ENCODE data around the gene ZDHHC24.

Gene ZDHHC24

GRCh38 chr11:66473608-66474515 is 72.0 kb downstream of the ZDHHC24 start:
- H3K4me3 ChIP-seq (ENCODE audit: low read length): no peak overlapping the region
- DNase-seq (ENCODE audit: low read depth): no peak
- TF ChIP-seq, protein P1, sequence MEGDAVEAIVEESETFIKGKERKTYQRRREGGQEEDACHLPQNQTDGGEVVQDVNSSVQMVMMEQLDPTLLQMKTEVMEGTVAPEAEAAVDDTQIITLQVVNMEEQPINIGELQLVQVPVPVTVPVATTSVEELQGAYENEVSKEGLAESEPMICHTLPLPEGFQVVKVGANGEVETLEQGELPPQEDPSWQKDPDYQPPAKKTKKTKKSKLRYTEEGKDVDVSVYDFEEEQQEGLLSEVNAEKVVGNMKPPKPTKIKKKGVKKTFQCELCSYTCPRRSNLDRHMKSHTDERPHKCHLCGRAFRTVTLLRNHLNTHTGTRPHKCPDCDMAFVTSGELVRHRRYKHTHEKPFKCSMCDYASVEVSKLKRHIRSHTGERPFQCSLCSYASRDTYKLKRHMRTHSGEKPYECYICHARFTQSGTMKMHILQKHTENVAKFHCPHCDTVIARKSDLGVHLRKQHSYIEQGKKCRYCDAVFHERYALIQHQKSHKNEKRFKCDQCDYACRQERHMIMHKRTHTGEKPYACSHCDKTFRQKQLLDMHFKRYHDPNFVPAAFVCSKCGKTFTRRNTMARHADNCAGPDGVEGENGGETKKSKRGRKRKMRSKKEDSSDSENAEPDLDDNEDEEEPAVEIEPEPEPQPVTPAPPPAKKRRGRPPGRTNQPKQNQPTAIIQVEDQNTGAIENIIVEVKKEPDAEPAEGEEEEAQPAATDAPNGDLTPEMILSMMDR (conservative IDR thresholded peaks at IDR 0.05; ENCODE audit: low read depth, low read length): no peak

- H3K4me3 ChIP-seq (ENCODE audit: low read length): no peak overlapping the region
- TF ChIP-seq, protein P1 (conservative IDR thresholded peaks at IDR 0.05; ENCODE audit: low read depth, low read length): no peak
- DNase-seq (ENCODE audit: low read depth): no peak
Observed at GRCh38 chr11:66473167-66473566, 72.7 kb downstream of the ZDHHC24 start.

DNA sequence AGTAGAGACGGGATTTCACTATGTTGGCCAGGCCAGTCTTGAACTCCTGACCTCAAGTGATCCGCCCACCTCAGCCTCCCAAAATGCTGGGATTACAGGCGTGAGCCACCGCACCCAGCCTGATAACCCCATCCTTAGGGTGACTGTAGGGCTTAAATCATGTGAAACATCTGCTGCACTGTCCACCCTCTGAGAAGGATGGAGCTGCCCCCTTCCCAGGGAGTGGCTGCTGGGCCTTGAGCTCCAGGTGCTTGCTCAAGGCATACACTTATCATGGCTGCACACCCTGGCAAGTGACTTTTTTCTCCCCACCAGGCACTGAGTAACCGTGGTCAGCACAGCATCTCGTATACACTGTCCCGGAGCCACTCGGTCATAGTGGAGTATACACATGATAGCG is 73.8 kb downstream of the ZDHHC24 start:
- H3K4me3 ChIP-seq (ENCODE audit: low read length): no peak overlapping the region
- no peak for DNase-seq (ENCODE audit: low read depth)
- TF ChIP-seq, protein P1 (conservative IDR thresholded peaks at IDR 0.05; ENCODE audit: low read depth, low read length): no peak

GRCh38 chr11:66471142-66471541 is 74.7 kb downstream of the ZDHHC24 start:
- H3K4me3 ChIP-seq (ENCODE audit: low read length): no peak overlapping the region
- DNase-seq (ENCODE audit: low read depth): no peak
- TF ChIP-seq, protein P1 (conservative IDR thresholded peaks at IDR 0.05; ENCODE audit: low read depth, low read length): no peak

Data from retinal pigment epithelial cell (primary cell).